COLO829 (cell line): Measurements from ENCODE around the gene MISP3.

ENCODE experiments used
- DNase-seq: peaks from one replicate; pipeline ENCODE4 v3.0.0; 2012; ENCODE audit warnings: low spot score

Gene MISP3

DNA sequence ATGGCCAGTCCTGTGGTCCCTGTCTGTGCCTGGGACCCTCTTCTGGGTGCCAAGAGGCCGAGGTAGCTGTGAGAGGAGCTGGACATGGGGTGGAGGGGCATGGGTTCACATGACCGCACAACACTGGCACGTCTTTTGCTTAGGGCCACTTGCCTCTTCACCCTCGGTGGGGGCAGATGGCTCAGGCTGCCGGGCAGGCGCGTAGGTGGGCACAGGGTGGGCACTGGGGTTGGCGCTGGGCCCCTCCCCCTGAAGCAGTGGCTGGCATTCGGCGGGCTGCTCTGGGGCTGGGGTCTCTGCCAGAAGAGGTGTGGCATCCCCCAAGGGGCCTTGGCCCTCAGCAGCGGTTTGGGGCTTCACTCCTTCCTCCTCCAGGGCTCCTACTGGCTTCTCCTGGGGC is 19.1 kb upstream of the MISP3 start:
- no peak for DNase-seq

GRCh38 chr19:14054099-14054498 is 18.5 kb upstream of the MISP3 start:
- no peak for DNase-seq

DNA sequence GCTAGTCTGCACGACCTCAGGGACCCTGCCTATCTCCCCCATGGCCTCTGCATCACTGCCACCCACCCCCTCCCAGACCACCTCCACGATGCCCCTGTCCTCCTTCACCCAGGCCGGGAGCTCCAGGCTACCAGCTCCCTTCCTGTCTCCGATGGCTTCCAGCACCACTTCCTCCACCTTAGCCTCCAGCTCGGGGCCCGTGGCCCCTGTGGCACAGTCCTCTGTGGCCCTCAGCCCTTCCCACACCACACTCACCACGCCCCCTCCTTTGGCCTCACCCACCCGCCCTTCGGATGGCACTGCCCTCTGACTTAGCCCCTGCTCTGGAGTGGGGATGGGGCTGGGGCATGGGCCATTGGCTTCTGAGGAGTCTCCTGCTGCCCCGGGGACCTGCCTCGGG is 17.9 kb upstream of the MISP3 start:
- no peak for DNase-seq

DNA sequence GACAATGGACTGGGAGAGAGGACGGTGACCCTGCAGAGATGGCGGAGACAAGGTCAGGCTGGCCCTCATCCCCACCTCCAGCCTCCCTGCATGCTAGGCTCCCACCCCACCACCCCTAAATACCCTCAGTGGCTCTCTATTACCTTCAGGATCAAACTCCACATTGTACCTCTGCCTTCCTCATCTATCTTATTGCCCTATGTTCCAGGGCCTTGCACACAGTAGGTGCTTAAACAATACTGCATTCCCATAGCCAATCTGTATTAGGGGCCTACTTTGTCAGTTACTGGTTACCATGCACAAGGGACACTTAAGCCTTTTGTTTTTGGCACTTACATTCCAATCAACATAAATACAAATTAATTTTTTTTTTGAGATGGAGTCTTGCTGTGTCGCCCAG is 17.2 kb upstream of the MISP3 start:
- DNase-seq: no peak

DNA sequence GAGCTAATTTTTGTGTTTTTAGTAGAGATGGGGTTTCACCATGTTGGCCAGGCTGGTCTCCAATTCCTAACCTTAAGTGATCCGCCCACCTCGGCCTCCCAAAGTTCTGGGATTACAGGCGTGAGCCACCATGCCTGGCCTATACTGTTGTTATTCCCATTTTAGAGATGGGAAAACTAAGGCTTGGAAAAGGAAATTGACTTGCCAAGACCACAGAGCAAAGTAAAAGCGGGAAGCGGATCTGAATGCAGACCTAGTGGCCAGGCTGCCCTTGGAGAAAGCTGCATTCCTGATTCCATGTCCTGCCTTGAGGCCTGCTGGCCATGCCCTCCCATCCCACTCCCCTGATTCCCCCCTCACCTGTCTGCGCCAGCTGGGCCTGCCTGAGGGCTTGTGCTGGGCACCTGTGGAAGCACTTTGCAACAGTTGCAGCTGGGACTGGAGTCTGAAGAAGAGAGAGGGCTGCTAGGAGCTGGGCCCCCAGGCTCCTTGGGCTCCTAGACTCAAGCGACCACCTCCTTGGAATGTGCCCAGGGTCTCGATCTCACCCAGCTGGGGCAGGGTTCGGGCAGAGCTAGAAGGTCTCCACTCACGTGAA is 16.4 kb upstream of the MISP3 start:
- no peak for DNase-seq

DNA sequence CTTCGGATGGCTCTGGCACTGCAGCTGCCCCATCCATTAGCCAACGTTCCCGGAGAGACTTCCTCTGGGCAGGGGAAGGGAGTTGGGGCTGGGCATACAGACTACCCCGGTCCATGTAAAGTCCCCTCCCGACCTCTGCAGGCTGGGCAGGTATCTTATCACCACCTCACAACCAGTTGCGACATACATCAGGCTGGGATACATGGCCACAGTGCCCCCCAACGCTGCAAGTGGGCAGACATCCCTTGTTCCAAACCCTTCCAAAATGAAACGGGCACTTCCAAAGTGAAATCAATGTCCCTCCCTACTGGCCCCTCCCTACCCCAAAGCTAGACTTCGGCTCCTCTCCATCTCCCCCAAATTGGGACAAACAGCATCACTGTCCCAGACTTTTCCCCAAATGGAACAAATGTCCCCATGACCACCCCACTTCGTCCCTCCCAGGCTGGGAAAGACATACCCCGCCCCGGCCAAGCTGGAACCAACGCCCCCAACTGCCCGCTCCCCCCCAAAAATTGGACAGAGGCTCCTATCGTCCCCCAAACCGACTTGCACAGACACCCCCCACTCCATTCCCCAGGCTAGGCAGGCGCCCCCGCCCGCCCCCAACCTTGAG is 15.7 kb upstream of the MISP3 start:
- no peak for DNase-seq

- DNase-seq: no peak
Observed at GRCh38 chr19:14058182-14059092, 14.1 kb upstream of the MISP3 start.

- DNase-seq: no peak
Observed at GRCh38 chr19:14059093-14059480, 13.5 kb upstream of the MISP3 start.

- no peak for DNase-seq
Observed at GRCh38 chr19:14059652-14060155, 12.9 kb upstream of the MISP3 start.

- DNase-seq: no peak
Observed at GRCh38 chr19:14061081-14061749, 11.4 kb upstream of the MISP3 start.

DNA sequence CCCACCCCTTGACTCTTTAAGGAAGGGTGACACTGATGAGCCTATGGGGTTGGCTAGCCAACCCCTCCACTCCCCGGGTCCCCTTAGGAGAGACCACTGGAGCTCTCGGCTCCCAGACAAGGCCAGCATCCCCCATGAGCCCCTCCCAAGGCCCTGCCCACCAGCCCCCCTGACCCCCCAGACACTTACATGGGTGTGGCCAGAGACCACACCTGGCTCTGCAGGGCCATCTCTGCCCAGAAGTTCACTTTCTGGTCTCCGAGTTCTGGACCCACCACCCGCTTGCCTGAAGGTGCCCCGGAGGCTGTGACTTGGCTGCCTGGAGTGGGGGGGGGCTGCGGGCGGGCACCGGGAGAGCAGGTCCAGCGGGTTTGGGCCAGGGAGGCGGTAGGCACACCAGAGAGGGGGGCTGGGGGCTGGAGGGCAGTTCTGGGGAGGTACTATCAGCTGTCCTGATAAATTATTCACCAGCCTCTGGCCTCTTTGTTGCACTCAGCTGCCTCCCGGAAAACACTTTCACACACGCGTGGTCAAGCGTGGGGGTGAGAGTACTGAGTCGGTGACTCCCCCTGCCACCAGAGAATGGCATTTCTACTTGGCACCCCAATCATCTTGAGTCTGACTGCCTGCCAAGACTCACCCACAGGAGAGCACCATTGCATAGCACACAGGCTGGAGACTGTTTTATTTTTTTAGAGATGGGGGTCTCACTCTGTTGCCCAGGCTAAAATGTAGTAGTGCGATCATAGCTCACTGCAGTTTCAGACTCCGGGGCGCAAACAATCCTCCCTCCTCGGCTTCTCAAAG is 10.6 kb upstream of the MISP3 start, which contains the start of gene PALM3:
PALM3 (minus strand) TSS at position 326 of the 807 bp plus-strand sequence; CDS start at position 230, 96 bp downstream.
- DNase-seq: no peak

GRCh38 chr19:14062558-14062855 is 10.1 kb upstream of the MISP3 start:
- DNase-seq: no peak

DNA sequence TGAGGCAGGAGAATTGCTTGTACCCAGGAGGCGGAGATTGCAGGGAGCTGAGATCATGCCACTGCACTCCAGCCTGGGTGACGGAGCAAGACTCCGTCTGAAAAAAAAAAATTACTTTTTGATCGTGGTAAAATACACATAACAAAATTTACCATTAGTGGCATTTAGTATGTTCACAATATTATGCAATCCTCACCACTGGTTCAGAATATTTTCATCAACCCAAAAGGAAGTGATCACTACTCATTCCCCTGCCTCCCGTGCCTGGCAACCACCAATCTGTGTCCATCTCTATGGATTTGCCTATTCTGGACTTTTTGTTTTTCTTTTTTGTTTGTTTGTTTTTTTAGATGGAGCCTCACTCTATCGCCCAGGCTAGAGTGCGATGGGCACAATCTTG is 9.5 kb upstream of the MISP3 start:
- no peak for DNase-seq

DNA sequence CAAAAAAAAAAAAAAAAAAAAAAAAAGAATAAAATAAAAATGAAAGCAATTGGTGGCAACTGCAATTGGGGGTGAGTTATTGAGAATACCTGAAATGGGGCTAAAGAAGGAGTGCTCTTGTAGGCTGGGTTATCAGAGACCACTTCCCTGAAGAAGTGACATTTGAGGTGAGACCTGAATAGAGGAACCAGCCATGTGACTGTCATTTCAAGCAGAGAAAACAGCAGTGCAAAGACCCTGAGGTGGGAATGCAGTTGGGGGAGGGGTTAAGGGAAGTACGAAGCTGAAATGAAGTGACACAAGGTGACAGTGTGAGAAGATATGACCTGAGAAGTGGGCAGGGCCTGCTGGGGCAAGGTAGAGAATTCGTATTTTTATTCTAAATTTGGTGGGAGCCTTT is 6.5 kb upstream of the MISP3 start:
- DNase-seq: no peak

DNA sequence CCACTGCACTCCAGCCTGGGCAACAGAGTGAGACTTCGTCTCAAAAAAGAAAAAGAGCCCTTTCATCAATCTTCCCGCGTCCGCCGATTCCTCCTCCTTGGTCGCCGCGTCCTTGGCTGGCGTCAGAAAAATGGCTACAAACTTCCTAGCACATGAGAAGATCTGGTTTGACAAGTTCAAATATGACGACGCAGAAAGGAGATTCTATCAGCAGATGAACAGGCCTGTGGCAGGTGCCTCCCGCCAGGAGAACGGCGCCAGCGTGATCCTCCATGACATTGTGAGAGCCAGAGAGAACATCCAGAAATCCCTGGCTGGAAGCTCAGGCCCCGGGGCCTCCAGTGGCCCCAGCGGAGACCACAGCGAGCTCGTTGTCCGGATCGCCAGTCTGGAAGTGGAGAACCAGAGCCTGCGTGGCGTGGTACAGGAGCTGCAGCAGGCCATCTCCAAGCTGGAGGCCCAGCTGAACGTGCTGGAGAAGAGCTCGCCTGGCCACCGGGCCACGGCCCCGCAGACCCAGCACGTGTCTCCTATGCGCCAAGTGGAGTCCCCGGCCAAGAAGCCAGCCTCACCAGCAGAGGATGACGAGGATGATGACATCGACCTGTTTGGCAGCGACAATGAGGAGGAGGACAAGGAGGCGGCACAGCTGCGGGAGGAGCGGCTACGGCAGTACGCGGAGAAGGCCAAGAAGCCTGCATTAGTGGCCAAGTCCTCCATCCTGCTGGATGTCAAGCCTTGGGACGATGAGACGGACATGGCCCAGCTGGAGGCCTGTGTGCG is 2.1 kb upstream of the MISP3 start:
- no peak for DNase-seq

- no peak for DNase-seq
Observed at GRCh38 chr19:14073261-14073924, 807 bp downstream of the MISP3 start.

DNA sequence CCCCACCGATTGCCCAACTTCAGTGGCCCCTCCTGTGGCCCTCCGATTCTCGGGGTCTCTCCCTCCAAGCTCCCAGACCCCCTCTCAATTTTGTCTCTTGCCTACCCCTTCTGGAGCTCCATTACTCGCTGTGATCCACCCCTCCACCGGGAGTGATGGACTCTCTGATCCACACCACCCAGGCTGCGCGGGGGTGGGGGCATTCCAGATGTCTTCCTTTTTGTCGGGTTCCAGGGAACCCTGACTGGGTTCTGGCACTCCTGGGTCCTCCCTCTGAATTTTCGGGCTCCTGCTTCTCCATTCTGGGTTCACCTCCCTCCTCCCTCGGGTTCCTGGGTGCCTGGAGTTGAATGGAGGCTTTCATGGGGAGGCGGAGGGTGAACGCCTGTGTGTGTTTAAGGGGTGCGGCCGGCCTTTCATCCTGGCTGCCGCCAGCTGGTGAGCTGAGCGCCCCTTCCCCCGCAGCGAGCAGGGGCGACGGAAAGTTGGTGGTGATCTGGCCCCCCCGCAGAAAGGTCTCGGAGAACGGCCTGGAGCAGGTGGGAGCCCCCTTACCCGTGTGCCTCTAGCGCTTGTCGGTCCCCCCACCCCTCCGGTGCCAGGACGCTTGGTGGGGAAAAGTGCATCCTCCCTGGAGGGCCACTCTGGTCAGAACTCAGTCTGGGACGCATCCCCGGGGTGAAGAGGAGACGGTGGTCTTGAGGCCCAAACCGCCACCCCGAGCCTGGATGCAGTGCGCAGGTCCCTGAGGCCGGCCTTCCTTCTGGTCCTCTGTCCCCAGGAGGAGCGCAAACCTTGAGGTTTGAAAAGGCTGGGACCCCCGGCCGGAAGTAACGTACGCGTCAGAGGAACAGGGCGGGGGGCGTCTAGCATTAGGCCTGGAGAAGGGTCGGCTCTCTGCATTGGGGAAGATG is 1.6 kb downstream of the MISP3 start:
- no peak for DNase-seq

DNA sequence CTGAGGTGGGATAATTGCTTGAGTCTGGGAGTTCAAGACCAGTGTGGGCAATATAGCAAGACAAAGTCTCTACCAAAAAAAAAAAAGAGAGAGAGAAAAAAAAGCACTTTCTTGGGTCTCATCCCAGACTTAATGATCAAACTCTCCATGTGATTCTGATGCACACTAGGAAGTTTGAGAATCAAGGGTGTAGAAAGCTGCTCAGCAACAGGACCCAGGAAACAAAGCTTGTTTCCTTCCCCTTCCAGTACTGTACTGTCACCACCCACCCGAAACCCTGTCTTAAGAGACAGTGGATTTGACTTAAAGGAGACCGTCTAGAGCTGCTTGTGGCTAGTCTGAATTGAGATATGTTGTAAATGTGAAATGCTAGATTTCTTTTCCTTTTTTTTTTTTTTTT is 5.8 kb downstream of the MISP3 start:
- DNase-seq: no peak
